Heart left ventricle (tissue), 13 donors: ENCODE measurements around the gene CHKA.

ENCODE experiments used
- POLR2A ChIP-seq, 2 donors: fragments of 450-650 bp; IDR thresholded peaks; one replicate each; pipeline ENCODE4 v1.6.1; 2017; ENCODE audit warnings: antibody characterized with exemption in 2 of 2, mild to moderate bottlenecking in 2 of 2, moderate library complexity in 2 of 2
- TF ChIP-seq, protein P1 (sequence below), 12 donors: fragments of 200-600 bp; sonication (generic) in 4 of 12; IDR thresholded peaks; one replicate each; pipeline versions ENCODE4 v1.5.0 to v1.8.0; 2018 to 2022; ENCODE audit warnings: antibody characterized with exemption in 12 of 12, mild to moderate bottlenecking in 5 of 12
- donor health status: ischemic (EF 13 %, LVEDD 7.1; RV severe dilation, severe dysfunction).
- donor health status: DM: no; HTN: yes; CAD: no.
- donor health status: DM: no; HTN: no; CAD: no.
- donor health status: ischemic (EF 25% LVEDD 6.9; RV normal size, moderate dysfunction).
- donor health status: ischemic (EF 25% LVEDD 5.7; RV mildly dilated, moderate dysfunction).
- donor health status: ischemic (EF 35%, LVEDD 5.7; RV mildly dilated, moderate dysfunction).
- donor health status: nonischemic (EF 11% LVEDD 7.7; RV severe dilation, severe dysfunction).
- donor health status: DM: yes; HTN: yes; CAD: no.
- donor health status: PGD.
- donor health status: ischemic (EF 29% LVEDD 5.4; RV normal size, mild dysfunction).
- donor health status: nonischemic (EF 23%, LVEDD 6.1; RV moderate dilation, normal function).

DNA sequence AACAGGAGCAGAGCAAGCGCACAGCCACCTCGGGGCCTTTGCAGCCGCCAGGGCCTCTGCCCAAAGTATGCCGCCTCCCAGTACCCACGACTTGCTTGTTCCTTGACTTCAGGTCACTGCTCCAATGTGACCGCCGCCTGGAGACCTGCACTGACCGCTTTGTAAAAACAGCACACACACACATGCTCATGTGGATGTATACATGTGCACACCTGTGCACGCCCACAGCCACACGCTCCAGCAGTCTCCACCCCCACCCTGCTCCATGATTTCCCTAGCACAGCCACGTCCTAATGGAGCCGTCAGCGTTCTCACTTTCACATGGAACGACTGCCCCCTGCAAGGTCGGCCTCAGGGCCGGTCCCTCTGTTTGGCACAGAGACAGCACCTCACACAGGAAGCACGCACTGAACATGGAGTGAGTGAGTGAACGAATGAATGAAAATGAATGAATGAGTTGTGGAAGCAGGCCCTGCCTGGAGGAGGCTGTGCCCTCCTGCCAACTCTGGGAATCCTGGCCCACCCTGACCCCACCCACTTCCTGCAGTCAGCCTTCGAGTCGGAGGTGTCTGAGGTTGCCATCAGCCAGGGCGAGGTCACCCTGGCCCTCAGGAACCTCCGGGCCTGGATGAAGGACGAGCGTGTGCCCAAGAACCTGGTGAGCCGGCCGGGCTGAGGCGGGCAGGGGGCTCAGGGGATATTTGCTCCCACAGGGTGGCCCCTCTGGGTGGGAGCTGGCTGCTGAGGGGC is 103.0 kb downstream of the CHKA start:
- TF ChIP-seq, protein P1, sequence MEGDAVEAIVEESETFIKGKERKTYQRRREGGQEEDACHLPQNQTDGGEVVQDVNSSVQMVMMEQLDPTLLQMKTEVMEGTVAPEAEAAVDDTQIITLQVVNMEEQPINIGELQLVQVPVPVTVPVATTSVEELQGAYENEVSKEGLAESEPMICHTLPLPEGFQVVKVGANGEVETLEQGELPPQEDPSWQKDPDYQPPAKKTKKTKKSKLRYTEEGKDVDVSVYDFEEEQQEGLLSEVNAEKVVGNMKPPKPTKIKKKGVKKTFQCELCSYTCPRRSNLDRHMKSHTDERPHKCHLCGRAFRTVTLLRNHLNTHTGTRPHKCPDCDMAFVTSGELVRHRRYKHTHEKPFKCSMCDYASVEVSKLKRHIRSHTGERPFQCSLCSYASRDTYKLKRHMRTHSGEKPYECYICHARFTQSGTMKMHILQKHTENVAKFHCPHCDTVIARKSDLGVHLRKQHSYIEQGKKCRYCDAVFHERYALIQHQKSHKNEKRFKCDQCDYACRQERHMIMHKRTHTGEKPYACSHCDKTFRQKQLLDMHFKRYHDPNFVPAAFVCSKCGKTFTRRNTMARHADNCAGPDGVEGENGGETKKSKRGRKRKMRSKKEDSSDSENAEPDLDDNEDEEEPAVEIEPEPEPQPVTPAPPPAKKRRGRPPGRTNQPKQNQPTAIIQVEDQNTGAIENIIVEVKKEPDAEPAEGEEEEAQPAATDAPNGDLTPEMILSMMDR (IDR thresholded peaks at IDR 0.05) = no peak
- no peak for TF ChIP-seq POLR2A (IDR thresholded peaks at IDR 0.05)
